GM12873 (cell line): ENCODE results near the gene PLAAT3.
A peak's percentile ranks its signal among the peaks of the same experiment; 100 is the strongest.

Experiments
- CTCF ChIP-seq: IDR thresholded peaks from 2 replicates; pipeline ENCODE4 v1.5.1; 2012; ENCODE audit warnings: low read depth, mild to moderate bottlenecking, moderate library complexity, low read length, control low read depth; ENCODE audit not compliant: insufficient read depth; ENCODE audit errors: missing control alignments

PLAAT3 gene

GRCh38 chr11:63608353-63609345 lies 5.6 kb downstream of the PLAAT3 start:
- TF ChIP-seq CTCF: no peak

- no peak for TF ChIP-seq CTCF
Measured at GRCh38 chr11:63603180-63603518, 11.1 kb downstream of the PLAAT3 start.

- no peak for TF ChIP-seq CTCF
Measured at GRCh38 chr11:63599211-63600122, 14.8 kb downstream of the PLAAT3 start.

- TF ChIP-seq CTCF: no peak
Measured at GRCh38 chr11:63598556-63598955, 15.7 kb downstream of the PLAAT3 start.

- no peak for TF ChIP-seq CTCF
Measured at GRCh38 chr11:63595296-63595695, 18.9 kb downstream of the PLAAT3 start.

GRCh38 chr11:63592975-63593395 lies 21.2 kb downstream of the PLAAT3 start:
- peak; percentile 78 for TF ChIP-seq CTCF
